ENCODE results near the gene MCM5.
"Not testable (repeated sequence)": the region's sequence is repeated elsewhere in the genome, so short reads cannot be mapped to it uniquely, and the experiment has no call there.

Gene MCM5

DNA sequence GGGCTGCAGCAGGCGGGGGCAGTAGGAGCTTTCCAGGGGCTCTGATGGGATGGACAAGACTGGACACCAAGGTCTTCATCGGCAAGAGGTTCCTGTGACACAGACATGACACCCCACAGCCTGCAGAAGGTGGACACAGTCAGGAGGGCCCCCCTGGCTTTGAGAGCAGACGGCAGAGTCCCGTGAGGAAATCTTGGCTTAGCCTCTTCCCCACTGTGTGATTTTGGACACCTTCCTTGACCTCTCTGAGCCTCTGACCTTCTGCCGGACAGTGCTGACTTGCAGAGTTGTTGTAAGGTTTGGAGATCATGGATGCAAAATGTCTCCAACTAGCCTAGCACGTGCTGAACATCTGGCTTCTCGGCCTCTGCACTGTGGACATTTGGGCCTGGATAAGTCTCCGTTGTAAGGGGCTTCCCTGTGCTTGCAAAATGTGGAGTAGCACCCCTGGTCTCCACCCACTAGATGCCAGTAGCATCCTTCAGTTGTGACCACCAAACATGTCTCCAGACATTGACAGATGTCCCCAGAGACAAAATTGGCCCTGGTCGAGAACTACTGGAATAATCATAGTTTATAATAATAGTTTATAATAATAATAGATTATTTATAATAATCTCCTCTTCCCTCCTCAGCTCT lies 54.6 kb downstream of the MCM5 start:
- no peak for DNase-seq

DNA sequence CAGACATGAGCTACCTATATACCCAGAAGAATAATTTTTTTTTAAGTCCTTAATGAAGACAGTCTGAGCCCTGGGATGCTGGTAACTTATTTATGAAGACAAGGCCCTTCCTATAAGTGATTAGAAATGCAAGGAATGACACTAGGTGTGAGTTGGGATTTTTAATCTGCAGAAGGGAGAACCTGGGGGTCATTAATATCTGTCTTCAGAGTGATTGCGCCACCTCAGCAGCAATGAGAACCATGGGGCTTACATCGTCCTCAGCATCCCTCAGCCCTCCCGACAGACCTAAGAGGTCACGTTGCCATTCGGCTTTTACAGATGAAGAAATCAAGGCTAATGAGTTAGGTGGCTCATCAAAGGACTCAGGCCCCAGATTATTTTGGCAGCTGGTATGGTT lies 55.6 kb downstream of the MCM5 start:
- DNase-seq: no peak

DNA sequence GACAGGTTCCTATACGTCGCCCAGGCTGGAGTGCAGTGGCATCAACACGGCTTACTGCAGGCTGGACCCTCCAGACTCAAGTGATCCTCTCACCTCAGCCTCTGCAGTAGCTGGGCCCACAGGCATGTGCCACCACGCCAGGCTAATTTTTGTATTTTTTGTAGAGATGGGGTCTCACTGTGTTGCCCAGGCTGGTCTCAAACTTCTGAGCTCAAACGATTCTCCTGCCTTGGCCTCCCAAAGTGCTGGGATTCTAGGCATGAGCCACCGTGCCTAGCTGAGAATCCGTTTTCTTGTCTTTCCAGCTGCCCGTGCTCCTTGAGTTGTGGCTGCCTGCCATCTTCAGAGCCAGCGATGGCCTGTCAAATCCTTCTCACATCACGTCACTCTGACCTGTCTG lies 56.8 kb downstream of the MCM5 start:
- no peak for DNase-seq

DNA sequence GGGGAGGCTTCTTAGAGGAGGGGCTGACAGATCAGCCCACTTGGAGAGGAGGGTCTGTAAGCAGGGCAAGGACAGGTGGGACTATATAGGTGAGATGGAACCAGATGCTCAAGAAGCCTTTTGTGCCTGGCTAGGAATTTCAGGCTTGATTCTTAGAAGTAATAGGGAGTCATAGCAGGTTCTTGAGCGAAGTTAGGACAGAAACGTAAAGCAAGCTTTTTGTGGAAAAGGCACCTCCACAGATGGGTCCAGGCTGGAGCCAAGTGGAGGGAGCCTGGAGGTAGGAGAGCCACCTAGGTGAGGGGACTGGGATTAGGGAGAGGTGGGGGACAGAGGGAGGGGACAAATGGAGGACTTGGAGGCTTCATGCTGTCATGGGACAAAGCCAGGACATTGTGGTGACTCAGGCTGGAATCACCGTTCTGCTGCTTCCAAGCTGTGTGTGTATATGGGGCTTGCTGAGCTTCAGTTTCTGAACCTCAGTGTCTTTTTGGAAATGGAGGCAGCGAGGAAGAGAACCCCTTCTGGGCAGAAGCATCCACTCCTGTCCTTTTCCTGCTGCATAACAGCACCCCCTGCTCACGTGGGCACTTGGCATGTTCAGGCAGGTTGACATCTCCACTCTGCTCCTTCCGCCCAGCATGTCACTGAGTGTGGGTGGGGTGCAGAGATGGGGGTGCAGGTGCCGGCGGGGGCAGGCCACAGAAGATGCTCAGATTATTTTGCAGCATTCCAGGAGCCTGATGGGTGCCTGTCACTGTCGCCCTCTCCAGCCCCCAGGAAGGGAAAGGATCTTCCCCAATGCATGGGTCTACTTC lies 58.0 kb downstream of the MCM5 start:
- DNase-seq: no peak

DNA sequence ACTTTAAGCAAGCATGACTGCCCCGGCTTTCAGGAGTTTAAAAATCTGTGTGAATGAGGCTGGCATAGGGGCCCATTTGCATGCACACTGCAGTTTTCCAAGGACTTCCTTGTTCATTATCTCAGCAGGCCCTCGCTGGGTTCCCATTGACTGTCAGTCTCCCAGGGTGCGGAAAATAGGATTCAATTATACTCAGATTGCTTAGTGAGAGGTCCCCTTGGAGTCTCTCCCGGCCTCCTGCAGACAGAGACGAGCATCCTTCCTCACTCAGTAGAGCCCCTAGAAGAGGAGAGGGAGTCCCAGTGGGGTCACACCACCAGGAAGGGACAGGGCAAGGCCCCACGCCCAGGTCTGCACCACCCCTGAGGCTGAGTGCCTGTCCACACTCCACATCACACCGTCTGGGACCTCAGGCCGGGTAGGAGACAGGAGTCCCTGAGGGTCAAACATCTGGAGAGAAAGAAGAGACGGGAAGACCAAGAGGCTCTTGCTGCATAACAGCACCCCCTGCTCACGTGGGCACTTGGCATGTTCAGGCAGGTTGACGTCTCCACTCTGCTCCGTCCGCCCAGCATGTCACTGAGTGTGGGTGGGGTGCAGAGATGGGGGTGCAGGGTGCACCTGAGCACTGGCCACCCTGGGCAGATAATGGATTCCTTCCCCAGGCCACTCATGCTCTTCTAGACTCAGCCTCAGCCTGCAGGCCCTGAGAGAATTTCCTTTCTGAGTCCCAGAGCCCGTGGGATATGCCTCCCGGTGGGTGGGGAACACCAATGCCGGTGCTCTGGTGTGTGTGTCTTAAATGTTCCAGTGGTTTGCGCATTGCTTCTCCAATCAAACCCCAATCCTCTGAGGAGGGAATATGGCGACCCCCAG lies 58.8 kb downstream of the MCM5 start:
- DNase-seq: no peak

DNA sequence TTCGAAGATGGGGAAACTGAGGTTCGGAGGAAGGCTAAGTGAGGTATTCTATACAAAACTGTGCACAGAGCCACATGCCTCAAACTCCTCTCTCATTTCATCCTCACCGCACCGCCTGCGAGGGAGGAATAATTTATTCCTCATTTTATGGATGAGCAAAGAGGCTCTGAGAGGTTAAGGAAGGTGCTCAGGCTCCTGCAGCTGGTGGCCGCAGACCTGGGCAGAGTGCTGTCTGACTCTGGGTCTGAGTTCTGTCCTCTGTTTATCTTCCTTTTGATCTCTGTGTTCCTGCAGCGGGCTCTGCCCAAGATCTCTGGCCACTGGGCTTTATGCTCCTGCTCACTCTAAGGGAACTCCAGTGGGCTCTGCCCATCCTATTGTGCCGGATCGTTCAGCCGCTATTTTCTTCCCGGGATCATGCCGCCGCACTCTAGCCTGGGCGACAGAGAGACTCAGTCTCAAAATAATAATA lies 59.5 kb downstream of the MCM5 start:
- DNase-seq: no peak

DNA sequence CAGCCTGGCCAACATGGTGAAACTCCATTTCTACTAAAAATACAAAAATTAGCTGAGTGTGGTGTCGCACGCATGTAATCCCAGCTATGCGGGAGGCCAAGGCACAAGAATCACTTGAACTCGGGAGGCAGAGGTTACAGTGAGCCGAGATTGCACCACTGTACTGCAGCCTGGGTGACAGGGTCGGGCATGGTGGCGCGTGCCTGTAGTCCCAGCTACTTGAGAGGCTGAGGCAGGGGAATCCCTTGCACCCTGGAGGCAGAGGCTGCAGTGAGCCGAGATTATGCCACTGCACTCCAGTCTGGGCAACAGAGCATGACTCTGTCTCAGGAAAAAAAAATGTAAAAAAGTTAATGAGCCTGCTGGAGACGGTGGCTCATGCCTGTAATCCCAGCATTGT lies 60.0 kb downstream of the MCM5 start:
- DNase-seq: not testable (repeated sequence)

DNA sequence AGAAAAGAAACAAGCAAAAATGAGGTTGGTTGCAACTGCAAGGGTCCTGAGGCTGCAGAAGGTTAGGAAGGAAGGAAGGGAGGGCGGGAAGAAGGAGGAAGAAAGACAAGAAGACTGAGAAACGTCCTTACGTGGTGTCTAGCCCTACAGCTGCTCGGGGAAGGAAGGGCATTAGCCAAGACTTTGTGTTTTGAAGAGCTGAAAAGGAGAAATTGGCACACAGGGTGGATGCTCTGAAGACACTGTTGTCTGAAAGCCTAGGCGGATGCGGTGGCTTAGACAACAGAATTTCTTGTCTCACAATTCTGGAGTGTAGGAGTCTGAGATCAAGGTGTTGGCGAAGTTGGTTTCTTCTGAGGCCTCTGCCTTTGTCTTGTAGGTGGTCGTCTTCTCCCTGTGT lies 60.7 kb downstream of the MCM5 start:
- no peak for DNase-seq

DNA sequence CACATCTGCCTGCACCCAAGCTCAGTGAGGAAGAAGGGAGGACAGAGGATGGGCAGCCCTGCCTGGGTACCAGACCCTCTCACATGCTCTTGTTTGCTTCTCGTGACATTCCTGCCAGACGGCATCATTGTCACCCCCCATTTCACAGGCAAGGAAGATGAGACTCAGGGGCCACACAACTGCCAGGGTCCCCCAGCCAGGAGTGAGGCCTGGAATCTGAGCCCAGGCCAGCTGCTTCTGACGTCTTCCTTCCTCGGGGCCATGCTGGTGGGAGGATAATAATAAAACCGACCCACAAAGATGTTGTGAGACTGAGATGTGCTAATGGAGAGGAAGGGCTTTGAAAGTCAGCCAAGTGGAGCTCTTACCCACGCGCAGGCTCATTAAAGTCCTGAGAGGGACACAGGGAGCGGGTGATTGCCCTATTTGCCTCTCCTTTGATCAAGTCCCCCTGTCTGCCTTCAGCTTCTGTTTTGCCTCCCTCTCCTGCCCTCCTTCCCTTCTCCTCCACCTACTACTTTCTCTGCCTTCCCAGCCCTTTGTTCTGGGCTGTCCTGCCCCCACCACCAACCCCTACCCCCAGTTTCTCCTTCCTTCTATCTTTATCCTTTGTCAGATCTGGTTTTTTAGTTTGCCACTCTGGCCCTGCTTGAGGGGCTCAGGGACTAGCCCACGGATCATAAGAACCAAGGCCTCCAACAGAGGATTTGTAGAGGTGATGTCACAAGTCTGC lies 62.7 kb downstream of the MCM5 start:
- DNase-seq: no peak

DNA sequence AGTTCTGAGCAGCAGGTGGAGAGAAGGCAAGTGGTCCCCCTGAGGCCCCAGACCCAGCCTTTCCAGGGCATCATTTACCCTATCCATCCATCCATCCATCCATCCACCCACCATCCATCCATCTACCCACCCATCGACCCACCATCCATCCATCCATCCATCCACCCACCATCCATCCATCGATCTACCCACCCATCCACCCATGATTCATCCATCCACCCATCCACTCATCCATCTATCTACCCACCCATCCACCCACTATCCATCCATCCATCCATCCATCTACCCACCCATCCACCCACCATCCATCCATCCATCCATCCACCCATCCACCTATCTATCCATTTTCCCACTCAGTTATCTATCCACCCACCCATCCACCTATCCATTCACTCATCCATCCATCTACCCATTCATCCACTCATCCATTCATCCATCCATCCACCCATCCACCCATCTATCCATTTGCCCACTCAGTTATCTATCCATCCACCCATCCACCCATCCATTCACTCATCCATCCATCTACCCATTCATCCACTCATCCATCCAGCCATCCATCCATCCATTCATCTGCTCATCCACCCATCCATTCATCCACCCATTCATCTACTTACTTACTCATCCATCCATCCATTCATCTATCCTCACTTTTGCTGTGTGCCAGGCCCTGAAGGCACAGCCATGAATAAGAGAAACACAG lies 63.4 kb downstream of the MCM5 start:
- no peak for DNase-seq

DNA sequence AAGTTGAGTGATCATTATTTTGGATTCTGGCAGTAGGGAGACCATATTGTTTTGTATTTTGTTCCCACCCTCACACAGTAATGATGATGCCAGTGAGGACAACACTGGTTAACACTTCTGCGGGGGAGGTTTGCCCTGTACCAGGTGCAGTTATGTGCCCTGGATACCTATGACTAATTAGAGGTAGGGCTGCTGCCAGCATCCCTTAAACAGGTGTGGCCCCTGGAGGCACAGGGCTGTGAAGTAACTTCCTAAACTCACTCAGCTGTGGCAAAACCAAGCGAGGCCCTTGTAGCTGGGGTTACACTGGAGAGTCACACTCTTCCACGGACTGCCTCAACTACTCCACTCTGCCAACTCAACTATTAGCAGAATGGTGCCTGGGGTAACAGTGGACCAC lies 64.5 kb downstream of the MCM5 start:
- no peak for DNase-seq

DNA sequence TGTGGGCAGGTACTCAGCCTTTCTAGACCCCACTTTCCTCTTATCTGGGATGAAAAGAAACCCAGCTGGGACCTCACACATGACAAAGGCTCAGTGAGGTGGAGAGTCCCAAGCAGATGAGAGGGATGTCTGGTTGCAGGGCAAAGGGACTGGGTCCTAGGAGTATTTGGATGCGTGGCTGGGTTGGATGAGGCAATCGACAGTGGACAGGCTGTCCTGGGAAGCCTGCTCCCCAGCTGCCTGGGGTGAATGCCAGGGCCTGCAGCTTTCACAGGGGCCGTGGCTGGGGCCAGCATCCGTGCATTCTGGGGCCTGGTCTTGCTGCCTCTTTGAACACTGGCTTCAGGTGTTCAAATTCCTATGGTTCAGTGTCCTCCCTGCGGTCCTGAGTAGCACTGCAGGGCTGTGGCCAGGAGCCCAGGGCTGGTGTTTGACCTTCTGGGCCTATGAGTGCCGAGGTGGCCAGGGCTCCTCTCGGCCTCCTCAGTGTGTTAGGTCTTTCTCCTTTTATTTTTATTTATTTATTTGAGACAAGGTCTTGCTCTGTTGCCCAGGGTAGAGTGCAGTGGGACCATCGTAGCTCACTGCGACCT lies 65.3 kb downstream of the MCM5 start:
- DNase-seq: no peak

DNA sequence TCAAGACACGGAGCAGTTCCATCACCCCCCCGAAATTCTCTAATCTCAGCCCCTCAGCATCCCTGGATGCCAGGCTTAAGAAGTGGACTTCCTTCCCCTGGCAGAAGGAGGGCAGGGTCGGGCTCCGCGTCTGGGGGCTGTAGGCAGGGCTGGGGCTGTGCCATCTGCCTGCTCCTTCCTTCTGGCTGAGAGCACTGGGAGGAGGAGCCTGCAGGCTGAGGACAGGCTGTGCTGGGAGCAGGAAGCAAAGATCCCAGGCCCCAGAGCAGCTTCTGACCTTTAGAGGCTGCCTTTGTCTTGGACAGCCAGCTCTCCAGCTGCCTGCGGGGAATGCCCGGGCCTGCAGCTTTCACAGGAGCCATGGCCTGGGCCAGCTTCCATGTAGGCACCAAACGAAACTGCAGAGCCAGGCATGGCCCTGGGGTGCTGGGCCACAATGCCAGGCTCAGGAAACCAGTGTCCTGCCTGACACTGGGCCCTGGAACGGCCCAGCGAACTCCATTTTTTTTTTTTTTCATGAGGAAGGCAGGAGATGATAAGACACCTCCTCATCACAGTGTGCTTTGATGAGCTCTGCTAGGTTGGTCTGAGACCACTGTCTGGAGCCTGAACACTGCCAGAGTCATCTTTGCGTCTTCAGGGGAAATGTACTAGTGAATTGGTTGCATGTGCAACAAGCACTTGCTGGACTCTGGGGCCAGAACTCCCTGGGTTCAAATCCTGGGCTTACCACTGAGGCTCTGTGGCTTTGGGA lies 67.9 kb downstream of the MCM5 start:
- no peak for DNase-seq

DNA sequence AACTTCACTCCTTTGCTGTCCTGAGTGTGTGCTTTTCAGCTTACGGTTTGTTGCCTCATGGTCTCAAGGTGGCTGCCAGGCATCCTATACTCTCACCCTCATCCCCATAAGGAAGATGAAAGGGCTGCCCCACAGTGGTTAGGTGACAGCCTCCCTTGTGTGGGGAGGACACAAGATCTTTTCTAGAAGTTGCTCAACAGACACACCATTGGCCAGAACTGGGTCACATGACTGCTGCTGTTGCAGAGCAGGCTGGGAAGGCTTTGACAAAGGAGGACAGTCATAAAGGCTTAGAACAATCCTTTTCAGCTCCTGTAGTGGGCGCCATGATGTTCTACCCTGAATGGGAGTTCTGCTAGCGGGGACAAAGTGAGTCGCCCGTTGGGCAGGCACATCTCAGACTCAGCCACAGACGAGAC lies 71.0 kb downstream of the MCM5 start:
- no peak for DNase-seq

DNA sequence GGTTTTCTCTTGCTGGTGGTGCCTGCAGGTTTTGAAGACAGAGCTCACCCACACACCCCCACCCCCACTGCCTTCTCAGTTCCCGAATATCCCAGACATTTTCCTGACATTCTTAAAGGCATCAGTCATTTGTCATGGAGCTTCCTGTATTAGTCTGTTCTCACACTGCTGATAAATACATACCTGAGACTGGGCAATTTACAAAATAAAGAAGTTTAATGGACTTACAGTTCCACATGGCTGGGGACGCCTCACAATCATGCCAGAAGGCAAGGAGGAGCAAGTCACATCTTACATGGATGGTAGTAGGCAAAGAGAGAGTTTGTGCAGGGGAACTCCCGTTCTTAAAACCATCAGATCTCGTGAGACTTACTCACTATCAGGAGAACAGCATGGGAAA lies 71.6 kb downstream of the MCM5 start:
- not testable (repeated sequence) for DNase-seq

DNA sequence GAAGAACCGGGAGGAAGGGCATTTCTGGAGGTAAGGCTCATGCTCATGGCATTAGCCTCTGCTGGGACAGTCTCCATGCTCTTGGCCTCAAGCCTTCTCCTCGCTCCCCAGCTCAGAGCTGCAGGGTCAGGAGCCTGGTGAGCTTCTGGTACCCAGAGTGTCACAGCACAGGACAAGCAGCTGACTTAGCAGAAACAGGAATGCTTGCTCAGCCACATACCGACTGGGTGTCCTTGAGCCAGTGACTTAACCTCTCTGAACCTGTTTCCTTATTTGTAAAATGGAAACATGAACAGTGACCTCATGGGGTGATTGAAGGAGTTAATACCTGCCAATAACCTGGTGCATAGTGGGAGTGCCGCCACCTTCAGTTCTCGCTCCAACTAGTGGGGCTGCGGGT lies 72.5 kb downstream of the MCM5 start:
- DNase-seq: no peak

DNA sequence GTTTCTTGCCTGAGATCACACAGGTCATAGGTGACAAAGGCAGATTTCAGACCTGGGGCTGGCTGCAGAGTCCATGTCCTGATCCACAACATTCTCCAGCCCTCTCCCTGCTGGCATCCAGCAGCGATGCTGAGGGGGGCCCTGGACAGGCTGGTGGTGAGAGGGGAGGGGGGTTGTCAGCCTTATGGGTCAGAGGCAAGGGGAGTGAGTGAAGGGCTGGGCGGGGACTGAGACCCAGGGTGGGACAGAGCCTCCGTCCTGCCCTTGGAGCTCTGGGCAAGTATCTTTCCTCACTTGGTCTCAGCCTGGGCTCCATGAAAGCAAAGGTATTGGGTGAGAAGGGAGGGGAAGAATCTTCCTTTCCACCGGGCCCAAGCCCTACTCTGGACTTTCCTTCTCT lies 74.0 kb downstream of the MCM5 start:
- DNase-seq: no peak
